Ovary (tissue), 3 donors: Measurements from ENCODE around the gene SEMA6A.

Experiments
- EP300 ChIP-seq: sonication (generic); formaldehyde crosslinking; IDR thresholded peaks from one replicate; pipeline ENCODE4 v1.6.1; 2017; ENCODE audit warnings: antibody characterized with exemption
- TF ChIP-seq, protein P1 (sequence below), 3 donors: fragments of 450-650 bp in 2 of 3; fragments of 200-600 bp in 1 of 3; IDR thresholded peaks; one replicate each; pipeline versions ENCODE4 v1.5.1 to v1.8.0; 2016 to 2022; ENCODE audit warnings: antibody characterized with exemption in 3 of 3, mild to moderate bottlenecking in 1 of 3
- donor health status: DM: no; HTN: no; CAD: no.

DNA sequence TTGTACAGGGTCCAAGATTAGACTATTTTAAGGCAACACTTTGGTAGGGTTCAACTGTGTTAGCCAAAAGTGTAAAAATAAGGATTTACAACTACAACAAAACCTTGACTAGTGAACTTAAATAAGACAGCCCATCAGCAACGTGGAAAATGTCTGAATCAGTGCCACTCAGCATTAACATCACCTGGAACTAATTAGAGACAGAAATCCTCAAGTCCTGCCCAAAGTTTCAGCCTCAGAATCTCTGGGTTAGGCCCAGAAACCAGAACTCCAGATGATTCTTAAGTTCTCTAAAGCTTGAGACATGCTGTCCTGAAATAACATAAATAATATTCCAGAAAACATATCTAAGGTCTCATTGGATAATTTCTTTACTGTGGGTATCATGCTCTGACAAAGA lies 118.6 kb downstream of the SEMA6A start:
- TF ChIP-seq, protein P1, sequence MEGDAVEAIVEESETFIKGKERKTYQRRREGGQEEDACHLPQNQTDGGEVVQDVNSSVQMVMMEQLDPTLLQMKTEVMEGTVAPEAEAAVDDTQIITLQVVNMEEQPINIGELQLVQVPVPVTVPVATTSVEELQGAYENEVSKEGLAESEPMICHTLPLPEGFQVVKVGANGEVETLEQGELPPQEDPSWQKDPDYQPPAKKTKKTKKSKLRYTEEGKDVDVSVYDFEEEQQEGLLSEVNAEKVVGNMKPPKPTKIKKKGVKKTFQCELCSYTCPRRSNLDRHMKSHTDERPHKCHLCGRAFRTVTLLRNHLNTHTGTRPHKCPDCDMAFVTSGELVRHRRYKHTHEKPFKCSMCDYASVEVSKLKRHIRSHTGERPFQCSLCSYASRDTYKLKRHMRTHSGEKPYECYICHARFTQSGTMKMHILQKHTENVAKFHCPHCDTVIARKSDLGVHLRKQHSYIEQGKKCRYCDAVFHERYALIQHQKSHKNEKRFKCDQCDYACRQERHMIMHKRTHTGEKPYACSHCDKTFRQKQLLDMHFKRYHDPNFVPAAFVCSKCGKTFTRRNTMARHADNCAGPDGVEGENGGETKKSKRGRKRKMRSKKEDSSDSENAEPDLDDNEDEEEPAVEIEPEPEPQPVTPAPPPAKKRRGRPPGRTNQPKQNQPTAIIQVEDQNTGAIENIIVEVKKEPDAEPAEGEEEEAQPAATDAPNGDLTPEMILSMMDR (IDR thresholded peaks at IDR 0.05), result no peak
- no peak for TF ChIP-seq EP300
